Fibroblast of upper back skin (primary cell): ENCODE results near the gene COL4A1.

Experiments used
- DNase-seq: peaks from one replicate; pipeline ENCODE4 v3.0.0-alpha.2; 2013

COL4A1 gene

DNA sequence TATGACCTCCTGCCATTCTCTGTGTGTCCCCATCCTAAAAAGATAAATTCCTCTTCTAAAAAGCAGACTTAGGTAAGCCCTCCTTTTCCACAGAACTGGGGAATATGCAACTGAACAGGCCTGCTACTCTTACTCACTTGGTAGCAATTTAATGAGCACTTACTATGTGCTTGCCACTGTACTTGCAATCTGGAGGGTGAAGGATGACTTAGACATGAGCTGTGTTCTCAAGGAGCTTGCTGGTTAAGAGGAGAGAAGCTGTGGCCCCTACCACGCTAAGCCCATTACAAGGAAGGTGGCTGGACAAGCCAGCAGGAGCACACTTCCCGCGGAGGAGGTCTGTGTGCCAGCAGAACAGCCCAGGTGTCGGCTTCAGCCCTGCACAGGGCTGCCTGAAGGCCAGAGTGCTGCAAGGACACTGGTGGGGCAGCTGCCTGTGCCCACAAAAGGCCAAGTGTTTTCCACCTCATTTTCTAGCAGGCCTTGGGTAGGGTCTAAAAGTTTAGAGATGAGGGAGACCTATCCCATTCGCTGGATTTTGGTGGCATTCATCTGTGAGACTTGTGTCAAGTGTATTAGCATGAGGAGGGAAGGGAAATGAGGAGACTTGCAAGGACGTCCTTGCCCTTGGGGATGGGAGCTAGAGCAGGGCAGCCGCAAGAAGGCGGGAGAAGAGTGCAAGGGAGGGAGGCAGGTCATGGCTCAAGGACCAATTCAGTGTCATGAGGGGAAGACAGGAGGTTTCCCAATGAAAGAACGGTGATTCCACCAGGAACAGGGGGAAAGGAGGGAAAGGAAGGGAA, 52.0 kb downstream of the COL4A1 start:
- DNase-seq: no peak

GRCh38 chr13:110254151-110254679, 52.7 kb downstream of the COL4A1 start:
- no peak for DNase-seq

- no peak for DNase-seq
Observed at GRCh38 chr13:110251193-110251819, 55.7 kb downstream of the COL4A1 start.

- peak; percentile 52 for DNase-seq
Observed at GRCh38 chr13:110250258-110250891, 56.6 kb downstream of the COL4A1 start.

DNA sequence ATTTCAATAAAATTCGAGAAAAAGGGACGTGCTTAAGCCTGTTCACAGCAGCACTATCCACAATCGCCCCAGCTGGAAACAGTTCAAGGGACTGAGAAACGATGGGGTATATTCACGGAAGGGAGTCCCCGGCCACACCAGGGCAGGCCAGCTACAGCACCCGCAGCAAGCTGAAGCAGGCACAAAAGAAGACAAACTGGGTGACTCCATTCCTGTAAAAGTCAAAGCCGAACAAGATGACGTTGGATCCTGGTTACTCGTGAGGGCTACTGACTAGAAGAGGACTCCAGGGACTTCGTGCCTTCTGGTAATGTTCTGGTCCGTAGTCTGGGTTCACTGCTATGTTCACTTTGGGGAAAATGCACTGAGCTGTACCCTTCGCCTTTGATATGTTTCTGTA, 57.6 kb downstream of the COL4A1 start:
- DNase-seq: no peak

DNA sequence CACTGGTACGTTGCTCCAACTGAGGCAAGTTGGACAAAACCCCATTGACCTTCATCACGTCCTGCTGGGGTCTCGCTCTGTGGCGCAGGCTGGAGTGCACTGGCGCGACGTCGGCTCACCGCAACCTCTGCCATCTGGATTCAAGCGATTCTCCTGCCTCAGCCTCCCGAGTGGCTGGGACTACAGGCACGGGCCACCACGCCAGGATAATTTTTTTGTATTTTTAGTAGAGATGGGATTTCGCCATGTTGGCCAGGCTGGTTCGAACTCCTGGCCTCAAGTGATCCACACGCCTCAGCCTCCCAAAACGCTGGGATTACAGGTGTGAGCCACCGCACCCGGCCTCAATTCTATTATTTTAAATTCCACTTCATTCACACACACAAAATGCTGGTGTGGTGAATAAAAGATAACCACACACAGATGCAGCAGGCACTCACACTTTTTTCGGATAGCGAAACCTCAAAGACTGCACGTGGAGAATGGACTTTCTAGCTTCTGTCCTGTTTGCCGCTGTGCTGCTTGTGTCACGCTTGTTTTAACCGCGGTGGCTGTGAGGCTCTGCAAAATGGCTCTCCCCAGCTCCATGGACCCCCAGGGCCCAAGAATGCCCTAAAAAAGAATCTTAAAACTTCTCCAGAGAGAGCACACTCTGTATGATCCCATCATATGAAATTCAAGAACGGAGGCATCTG, 58.4 kb downstream of the COL4A1 start:
- DNase-seq: no peak

DNA sequence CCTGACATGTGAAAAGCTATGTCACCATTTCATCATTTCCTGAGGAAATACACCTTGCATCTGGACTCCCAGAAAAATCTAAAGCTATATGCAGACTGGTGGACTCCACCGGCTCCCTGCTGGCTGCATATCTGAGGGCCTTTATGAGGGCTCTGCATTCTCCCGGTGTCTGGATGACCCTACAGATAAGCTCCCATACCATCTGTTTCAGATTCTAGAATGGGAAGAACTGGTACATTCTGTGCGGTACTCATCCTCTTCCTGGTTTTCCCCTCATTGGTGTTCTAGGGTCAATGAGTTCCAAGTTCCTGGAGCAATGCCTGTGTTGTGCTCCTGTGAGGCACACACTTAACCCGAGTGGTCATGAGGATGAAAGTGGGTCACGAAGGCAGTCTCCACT, 60.4 kb downstream of the COL4A1 start:
- DNase-seq: no peak

DNA sequence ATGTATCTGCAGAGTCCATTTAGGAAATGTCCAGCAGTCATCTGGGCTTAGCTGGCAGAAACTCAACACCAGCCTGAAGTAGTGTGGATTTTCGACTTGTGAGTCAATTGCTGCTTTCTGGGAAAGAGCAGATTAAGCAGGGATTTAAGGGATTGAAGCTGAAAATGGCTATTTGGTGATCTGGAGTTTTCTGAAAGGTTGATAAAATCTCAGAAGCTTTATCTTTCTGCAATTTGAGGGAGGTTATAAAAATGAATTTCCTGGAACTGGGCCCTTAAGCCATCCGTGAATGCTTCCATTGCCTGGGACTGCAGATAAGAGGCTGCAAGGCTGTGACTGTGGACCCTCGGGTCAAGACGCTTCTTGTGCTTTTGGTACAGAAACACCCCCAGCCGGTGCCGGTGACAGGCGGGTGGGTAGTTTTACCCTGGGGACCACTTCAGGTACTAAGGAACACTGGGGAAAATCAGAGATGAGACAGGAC, 61.5 kb downstream of the COL4A1 start:
- DNase-seq: peak; percentile 61

DNA sequence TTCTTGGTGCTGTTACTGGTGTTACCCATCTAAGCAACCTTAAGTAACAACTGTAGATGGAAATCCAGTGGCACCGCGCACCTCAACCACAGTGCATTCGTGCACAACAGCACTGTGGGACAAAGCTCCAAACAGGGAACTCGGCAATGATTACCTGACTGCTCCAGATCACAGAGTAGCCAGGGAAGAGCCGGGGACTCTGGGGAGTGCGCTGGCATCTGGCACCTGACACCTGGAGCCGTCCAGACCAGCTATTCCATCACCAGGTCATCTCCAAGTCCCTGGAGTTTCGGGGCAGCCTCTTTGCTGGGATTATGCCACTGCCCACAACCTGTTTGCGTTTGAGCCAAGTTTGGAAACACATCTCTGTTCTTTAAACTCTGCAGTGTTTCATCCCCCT, 62.0 kb downstream of the COL4A1 start:
- DNase-seq: no peak

- DNase-seq: peak; percentile 65
Observed at GRCh38 chr13:110244071-110244830, 62.7 kb downstream of the COL4A1 start.

DNA sequence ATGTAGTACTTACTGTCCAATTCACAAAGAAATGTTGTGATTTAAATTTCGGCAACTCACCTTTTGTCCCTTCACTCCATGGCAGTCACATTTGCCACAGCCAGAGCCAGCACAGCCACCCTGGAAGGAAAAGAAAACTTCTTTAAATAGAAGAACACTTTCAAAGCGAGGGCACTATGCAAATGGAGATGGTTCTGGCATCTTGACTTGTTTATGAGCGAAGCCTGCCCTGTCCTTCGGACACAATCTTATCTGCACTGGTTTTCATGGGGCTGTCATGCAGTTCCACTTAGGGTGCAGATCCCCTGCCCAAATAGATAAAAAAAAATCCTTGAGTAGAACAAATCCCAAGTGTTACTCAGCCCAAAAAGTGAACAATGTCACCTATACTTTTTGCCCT, 64.3 kb downstream of the COL4A1 start:
- DNase-seq: no peak

- no peak for DNase-seq
Observed at GRCh38 chr13:110240943-110241342, 66.0 kb downstream of the COL4A1 start.

DNA sequence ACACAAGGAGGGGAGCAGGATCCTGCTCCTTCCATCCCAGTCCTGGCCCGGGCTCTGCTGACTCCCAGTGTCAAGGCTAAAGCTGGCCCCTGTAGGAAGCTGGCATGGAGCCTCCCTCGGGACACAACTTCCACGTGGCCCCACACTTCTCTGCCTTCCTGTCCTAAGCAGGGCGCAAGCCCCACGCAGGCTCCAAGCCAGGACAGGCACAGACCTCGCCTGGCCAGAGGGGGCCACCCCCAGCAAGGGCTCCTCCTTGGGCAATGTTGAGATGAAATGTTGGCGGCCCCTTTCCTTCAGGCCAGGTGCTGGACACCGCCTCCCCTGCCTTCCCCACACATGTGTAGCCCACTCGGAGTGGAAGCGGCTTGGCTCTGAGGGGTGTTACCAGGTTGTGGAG, 66.6 kb downstream of the COL4A1 start:
- no peak for DNase-seq

- DNase-seq: no peak
Observed at GRCh38 chr13:110239280-110240125, 67.5 kb downstream of the COL4A1 start.

DNA sequence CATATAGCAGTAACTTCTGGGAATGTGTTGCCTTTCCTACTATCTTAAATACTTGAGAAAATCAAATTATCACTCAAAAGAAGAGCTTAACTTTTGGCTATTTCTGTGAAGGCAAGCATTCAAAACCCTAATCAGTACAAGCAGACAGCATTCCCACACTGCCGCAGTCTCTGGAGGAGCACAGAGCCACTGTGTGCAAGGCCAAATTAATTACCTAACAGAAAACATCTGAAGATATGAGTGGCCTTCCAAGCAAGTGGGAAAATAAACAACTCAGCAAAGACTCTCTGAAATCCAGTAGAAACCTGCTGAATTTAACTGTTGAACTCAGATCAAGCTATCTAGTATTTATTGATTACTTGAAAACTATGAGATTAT, 68.2 kb downstream of the COL4A1 start:
- no peak for DNase-seq

- no peak for DNase-seq
Observed at GRCh38 chr13:110237875-110238817, 68.8 kb downstream of the COL4A1 start.

- no peak for DNase-seq
Observed at GRCh38 chr13:110236831-110237261, 70.1 kb downstream of the COL4A1 start.

- no peak for DNase-seq
Observed at GRCh38 chr13:110236431-110236830, 70.5 kb downstream of the COL4A1 start.

DNA sequence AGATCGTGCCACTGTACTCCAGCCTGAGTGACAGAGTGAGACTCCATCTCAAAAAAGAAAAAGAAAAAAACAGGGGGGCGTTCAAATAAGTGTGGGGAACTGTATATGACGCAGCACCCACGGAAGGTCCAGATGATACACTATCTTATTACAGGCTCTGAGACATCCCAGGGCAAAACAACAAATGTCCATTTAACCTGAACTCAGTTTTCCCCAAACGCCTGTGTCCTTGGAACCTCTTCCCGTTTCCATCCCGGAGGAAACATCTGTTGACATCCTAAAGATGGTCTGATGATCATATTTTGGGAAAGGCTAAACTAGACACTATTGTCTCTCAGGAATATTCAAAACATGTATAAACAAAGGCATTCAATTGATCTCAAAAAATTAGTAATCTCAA, 72.4 kb downstream of the COL4A1 start:
- no peak for DNase-seq

DNA sequence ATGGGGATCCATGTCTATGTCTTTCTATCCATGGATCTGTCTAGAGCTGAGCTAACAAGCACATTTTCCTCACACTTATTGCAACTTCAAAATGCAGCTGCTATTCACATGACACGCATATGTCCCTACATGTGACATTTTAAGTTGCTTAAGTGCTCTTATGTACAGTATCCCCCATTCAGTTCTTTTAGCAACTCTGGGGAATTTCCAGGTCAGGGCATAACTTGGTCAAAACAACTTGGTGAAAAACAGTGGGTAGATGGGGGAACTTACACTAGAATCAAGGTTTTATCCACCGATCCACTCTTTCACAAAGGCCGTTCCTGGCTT, 73.0 kb downstream of the COL4A1 start:
- DNase-seq: no peak
